ENCODE measurements around the gene TCOF1.

The TCOF1 gene

DNA sequence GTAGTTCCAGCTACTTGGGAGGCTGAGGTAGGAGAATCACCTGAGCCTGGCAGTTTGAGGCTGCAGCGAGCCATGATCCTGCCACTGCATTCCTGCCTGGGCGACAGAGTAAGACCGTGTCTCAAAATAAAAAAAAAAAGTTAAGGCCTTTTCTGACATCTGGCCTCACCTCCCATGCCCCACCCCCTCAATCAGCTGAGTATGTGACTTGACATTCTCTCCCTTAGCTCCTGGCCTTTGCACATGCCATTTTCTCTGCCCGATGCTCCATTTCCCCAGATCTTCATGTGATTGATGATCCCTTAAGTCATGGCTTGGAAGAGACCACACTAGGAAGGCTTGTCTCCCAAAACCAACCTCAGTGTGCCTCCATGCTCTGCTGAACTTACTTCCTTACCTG lies 17.7 kb upstream of the TCOF1 start:
- no CpG with 5 or more reads among the region's 4 CpGs for WGBS (ENCODE audit: insufficient coverage, insufficient read length)
- H3K27me3 ChIP-seq (ENCODE audit: control insufficient read depth, insufficient read depth, low read length), result no peaks in the 10 kb centered on the region
- no peak overlapping the region for H3K4me3 ChIP-seq (ENCODE audit: low read length)
- H3K4me1 ChIP-seq (ENCODE audit: control insufficient read depth, insufficient read depth, low read length), result no peaks in the 10 kb centered on the region
- no peaks in the 10 kb centered on the region for H3K9me3 ChIP-seq (ENCODE audit: control insufficient read depth, insufficient read depth, low read length)
- no peaks in the 10 kb centered on the region for H3K36me3 ChIP-seq (ENCODE audit: control insufficient read depth, insufficient read depth, low read length)
- DNase-seq (ENCODE audit: low read depth, low spot score), result no peak
- no peak overlapping the region for H3K27ac ChIP-seq (ENCODE audit: low read length)

DNA sequence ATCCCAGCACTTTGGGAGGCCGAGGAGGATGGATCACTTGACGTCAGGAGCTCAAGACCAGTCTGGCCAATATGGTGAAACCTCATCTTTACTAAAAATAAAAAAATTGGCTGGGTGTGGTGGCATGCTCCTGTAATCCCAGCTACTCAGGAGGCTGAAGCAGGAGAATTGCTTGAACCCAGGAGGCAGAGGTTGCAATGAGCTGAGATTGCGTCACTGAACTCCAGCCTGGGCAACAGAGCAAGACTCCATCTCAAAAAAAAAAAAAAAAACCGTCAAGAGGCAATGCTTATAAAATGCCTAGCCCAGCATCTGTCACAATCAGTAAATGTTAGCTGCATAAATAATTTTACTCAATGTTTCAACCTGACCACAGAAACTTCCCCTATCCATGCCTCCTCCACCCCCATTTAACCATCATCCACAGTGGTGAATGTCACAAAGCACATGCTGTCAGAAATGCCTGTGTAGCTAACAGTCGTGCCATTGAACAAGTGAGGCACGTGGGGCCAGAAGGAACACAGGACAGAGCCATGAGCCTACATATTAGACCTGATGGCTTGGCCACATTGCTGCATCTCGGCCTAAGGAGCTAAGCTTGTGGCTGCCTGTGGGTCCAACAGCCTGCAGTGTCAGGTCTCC lies 16.8 kb upstream of the TCOF1 start:
- Histone ChIP-seq H3K9me3 (ENCODE audit: control insufficient read depth, insufficient read depth, low read length) (no peaks in the 10 kb centered on the region), H3K27ac (ENCODE audit: low read length) (no peak overlapping the region), H3K4me1 (ENCODE audit: control insufficient read depth, insufficient read depth, low read length) (no peaks in the 10 kb centered on the region), H3K36me3 (ENCODE audit: control insufficient read depth, insufficient read depth, low read length) (no peaks in the 10 kb centered on the region), H3K4me3 (ENCODE audit: low read length) (no peak overlapping the region), H3K27me3 (ENCODE audit: control insufficient read depth, insufficient read depth, low read length) (no peaks in the 10 kb centered on the region)
- no CpG with 5 or more reads among the region's 7 CpGs for WGBS (ENCODE audit: insufficient coverage, insufficient read length)
- no peak for DNase-seq (ENCODE audit: low read depth, low spot score)

DNA sequence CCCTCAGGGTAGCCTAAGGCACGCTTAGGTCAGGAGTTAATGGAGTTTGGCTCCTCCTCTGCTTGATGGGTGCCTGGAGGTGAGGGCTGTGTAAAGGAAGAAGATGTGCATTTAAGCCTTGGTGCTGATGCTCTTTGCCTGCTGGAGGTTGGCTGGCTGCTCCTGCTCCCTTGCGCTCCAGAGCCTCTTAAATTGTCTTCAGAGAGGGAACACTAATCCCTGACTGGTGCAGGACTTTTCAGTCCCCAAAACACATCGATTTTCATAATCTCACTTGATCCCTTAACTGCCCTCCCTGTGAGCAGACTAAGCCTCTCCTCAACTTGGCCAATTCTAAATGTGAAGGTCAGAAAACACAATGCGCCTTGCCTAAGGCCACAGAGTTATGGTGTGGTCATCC lies 16.2 kb upstream of the TCOF1 start:
- Histone ChIP-seq H3K27me3 (ENCODE audit: control insufficient read depth, insufficient read depth, low read length) (no peaks in the 10 kb centered on the region), H3K27ac (ENCODE audit: low read length) (no peak overlapping the region), H3K36me3 (ENCODE audit: control insufficient read depth, insufficient read depth, low read length) (no peaks in the 10 kb centered on the region), H3K4me3 (ENCODE audit: low read length) (no peak overlapping the region), H3K9me3 (ENCODE audit: control insufficient read depth, insufficient read depth, low read length) (no peaks in the 10 kb centered on the region), H3K4me1 (ENCODE audit: control insufficient read depth, insufficient read depth, low read length) (no peaks in the 10 kb centered on the region)
- no peak for DNase-seq (ENCODE audit: low read depth, low spot score)
- WGBS (ENCODE audit: insufficient coverage, insufficient read length), result no CpG with 5 or more reads among the region's 4 CpGs

DNA sequence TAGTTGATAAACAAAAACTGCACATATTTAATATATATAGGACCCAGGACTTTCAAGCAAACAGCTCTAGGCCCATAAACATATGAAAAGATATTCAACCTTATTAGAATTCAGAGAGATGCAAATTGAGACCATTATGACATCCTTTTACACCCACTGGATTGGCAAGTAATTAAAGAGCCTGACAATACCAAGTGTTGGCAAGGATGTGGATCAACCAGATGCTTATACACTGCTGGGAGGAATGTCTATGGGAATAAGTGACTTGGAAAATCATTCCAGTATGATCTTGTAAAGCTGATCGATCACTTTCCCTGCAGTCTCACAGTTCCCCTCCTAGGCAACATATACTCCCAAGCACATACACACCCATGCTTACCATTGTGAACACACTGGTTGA lies 15.5 kb upstream of the TCOF1 start:
- Histone ChIP-seq H3K27me3 (ENCODE audit: control insufficient read depth, insufficient read depth, low read length) (no peaks in the 10 kb centered on the region), H3K9me3 (ENCODE audit: control insufficient read depth, insufficient read depth, low read length) (no peaks in the 10 kb centered on the region), H3K4me3 (ENCODE audit: low read length) (no peak overlapping the region), H3K36me3 (ENCODE audit: control insufficient read depth, insufficient read depth, low read length) (no peaks in the 10 kb centered on the region), H3K4me1 (ENCODE audit: control insufficient read depth, insufficient read depth, low read length) (no peaks in the 10 kb centered on the region), H3K27ac (ENCODE audit: low read length) (no peak overlapping the region)
- WGBS (ENCODE audit: insufficient coverage, insufficient read length), result no CpG with 5 or more reads among the region's 1 CpG
- no peak for DNase-seq (ENCODE audit: low read depth, low spot score)

DNA sequence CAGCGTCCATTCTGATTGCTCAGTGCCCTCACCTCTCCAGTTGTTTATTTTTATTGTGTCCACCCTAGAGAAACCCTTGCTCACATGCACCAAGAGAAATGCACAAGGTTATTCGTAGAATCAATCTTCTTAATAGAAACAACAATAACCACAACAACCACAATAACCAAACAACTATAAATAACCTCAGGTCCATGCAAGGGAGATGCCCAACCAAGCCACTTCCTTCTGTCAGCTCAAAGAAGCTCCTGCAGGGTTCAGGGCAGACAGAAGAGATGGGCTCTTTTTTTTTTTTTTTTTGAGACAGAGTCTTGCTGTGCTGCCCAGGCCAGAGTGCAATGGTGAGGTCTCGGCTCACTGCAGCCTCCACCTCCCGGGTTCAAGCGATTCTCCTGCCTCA lies 14.9 kb upstream of the TCOF1 start:
- Histone ChIP-seq H3K27me3 (ENCODE audit: control insufficient read depth, insufficient read depth, low read length) (no peaks in the 10 kb centered on the region), H3K36me3 (ENCODE audit: control insufficient read depth, insufficient read depth, low read length) (no peaks in the 10 kb centered on the region), H3K27ac (ENCODE audit: low read length) (no peak overlapping the region), H3K4me3 (ENCODE audit: low read length) (no peak overlapping the region), H3K4me1 (ENCODE audit: control insufficient read depth, insufficient read depth, low read length) (no peaks in the 10 kb centered on the region), H3K9me3 (ENCODE audit: control insufficient read depth, insufficient read depth, low read length) (no peaks in the 10 kb centered on the region)
- DNase-seq (ENCODE audit: low read depth, low spot score), result no peak
- no CpG with 5 or more reads among the region's 5 CpGs for whole genome bisulfite sequencing (ENCODE audit: insufficient coverage, insufficient read length)

DNA sequence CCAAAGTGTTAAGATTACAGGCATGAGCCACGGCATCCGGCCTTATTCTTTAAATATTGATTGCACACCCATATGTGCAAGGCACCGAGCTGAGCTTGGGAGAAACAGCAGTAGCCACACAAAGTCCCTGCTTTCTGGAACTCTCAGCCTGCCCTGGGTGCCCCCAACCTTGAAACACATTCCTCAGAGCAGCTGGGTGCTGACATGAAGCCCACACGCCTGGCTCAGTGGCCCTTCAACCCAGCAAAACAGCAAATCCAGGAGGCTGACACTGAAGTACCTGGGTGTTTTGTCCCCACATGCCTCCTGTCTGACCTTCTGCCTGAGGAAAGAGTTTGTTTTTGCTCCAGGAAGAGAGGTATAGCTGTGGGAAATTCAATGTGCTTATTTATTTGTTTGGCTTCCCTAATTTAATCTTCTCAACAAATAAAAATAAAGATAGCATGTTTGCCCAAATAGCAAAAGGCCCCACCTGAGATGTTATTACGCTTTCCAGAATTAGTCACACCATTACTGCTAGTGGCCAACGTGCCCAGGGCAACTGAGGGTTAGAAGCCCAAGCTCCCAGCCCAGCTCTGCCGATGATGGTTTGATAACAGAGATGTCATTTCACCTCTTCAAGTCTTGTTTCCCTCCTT lies 13.4 kb upstream of the TCOF1 start:
- no CpG with 5 or more reads among the region's 7 CpGs for WGBS (ENCODE audit: insufficient coverage, insufficient read length)
- no peak for DNase-seq (ENCODE audit: low read depth, low spot score)
- Histone ChIP-seq H3K9me3 (ENCODE audit: control insufficient read depth, insufficient read depth, low read length) (no peaks in the 10 kb centered on the region), H3K4me1 (ENCODE audit: control insufficient read depth, insufficient read depth, low read length) (no peaks in the 10 kb centered on the region), H3K27me3 (ENCODE audit: control insufficient read depth, insufficient read depth, low read length) (no peaks in the 10 kb centered on the region), H3K4me3 (ENCODE audit: low read length) (no peak overlapping the region), H3K27ac (ENCODE audit: low read length) (no peak overlapping the region), H3K36me3 (ENCODE audit: control insufficient read depth, insufficient read depth, low read length) (no peaks in the 10 kb centered on the region)

DNA sequence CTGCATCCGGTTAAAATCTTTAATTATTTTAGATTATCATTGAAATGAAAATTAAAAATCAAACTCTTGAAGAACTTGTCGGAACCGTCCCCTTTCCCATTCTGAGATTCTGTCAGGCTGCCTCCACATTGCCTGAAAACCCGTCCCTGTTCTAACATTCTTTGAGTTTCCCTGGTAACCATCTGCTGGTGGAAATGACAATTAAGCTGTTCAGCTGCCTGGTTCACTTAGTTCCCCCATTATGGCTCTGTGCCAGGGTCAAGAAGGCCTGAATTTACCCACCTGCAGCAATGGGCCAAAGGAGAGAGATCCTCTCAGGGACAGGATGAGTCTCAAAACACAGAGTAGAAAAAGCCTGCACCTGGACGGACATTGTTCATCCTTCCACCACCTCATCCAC lies 11.8 kb upstream of the TCOF1 start:
- no peak overlapping the region for H3K27ac ChIP-seq (ENCODE audit: low read length)
- H3K36me3 ChIP-seq (ENCODE audit: control insufficient read depth, insufficient read depth, low read length), result no peaks in the 10 kb centered on the region
- no peaks in the 10 kb centered on the region for H3K27me3 ChIP-seq (ENCODE audit: control insufficient read depth, insufficient read depth, low read length)
- whole genome bisulfite sequencing (ENCODE audit: insufficient coverage, insufficient read length), result no CpG with 5 or more reads among the region's 5 CpGs
- peaks cover 1% of the 10 kb centered on the region; the same call in 1 of the 2 replicates for H3K4me1 ChIP-seq (ENCODE audit: control insufficient read depth, insufficient read depth, low read length)
- H3K4me3 ChIP-seq (ENCODE audit: low read length), result no peak overlapping the region
- no peak for DNase-seq (ENCODE audit: low read depth, low spot score)
- no peaks in the 10 kb centered on the region for H3K9me3 ChIP-seq (ENCODE audit: control insufficient read depth, insufficient read depth, low read length)

DNA sequence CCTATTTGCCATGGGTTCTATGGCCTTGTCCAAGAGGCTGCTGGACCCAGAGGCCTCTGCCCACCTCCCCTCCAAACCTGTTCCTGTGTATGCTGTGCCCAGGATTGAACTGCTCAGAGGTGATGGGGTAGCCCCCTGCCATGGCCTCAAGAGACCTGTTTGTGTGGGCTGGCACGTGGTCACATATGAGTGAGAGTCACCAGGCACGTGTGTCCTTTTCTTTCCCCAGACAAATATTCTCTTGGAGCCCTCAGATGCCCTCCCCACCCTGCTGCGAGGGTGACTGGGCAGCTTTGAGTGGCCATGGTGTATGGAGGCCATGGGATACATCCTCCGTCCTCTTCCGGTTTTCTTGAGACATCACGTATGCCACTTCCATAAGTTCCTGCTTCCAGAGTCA lies 10.9 kb upstream of the TCOF1 start:
- Histone ChIP-seq H3K9me3 (ENCODE audit: control insufficient read depth, insufficient read depth, low read length) (no peaks in the 10 kb centered on the region), H3K4me1 (ENCODE audit: control insufficient read depth, insufficient read depth, low read length) (peaks cover 1% of the 10 kb centered on the region; the same call in 1 of the 2 replicates), H3K36me3 (ENCODE audit: control insufficient read depth, insufficient read depth, low read length) (no peaks in the 10 kb centered on the region), H3K27me3 (ENCODE audit: control insufficient read depth, insufficient read depth, low read length) (no peaks in the 10 kb centered on the region), H3K27ac (ENCODE audit: low read length) (no peak overlapping the region), H3K4me3 (ENCODE audit: low read length) (no peak overlapping the region)
- no peak for DNase-seq (ENCODE audit: low read depth, low spot score)
- no CpG with 5 or more reads among the region's 6 CpGs for WGBS (ENCODE audit: insufficient coverage, insufficient read length)

DNA sequence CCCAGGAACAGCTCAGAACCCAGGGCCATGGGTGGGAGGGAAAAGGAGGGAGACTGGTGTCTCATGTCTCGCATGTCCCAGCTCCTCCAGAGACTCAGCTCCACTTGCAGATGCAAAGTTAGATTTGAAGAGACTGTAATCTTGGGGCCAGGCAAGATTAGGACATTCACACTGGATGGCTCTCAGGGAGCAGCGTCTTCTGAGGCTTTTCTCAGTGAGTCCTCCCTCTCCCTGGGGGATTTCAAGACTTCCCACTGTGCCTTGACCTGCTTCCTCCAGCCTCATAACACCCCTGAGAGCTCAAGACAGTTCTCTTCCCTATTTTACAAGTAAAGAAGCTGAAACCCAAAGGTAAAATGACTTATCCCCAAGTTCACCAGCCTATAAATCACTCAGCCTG lies 10.5 kb upstream of the TCOF1 start:
- no CpG with 5 or more reads among the region's 2 CpGs for WGBS (ENCODE audit: insufficient coverage, insufficient read length)
- H3K27ac ChIP-seq (ENCODE audit: low read length), result no peak overlapping the region
- H3K9me3 ChIP-seq (ENCODE audit: control insufficient read depth, insufficient read depth, low read length), result no peaks in the 10 kb centered on the region
- no peak for DNase-seq (ENCODE audit: low read depth, low spot score)
- H3K36me3 ChIP-seq (ENCODE audit: control insufficient read depth, insufficient read depth, low read length), result no peaks in the 10 kb centered on the region
- no peak overlapping the region for H3K4me3 ChIP-seq (ENCODE audit: low read length)
- H3K27me3 ChIP-seq (ENCODE audit: control insufficient read depth, insufficient read depth, low read length), result no peaks in the 10 kb centered on the region
- peaks cover 1% of the 10 kb centered on the region; the same call in 1 of the 2 replicates for H3K4me1 ChIP-seq (ENCODE audit: control insufficient read depth, insufficient read depth, low read length)

DNA sequence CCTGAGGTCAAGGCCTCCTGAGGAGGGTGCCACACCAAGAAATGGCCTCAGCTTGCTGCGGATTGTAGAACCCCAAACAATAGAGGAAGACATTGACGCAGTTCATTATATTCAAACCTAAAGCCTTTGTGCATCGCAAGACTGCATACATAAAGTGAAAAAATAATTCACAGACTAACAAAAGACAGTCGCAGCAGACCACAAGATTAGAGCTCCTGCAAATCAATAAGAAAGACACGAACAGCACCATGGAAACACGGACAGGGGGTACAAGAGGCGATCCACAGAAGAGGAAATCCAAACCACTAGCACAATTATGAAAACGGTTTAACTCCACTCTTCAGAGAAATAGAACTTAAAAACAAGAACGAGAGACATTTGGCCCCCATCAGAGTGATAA lies 10.0 kb upstream of the TCOF1 start:
- Histone ChIP-seq H3K27me3 (ENCODE audit: control insufficient read depth, insufficient read depth, low read length) (no peaks in the 10 kb centered on the region), H3K36me3 (ENCODE audit: control insufficient read depth, insufficient read depth, low read length) (no peaks in the 10 kb centered on the region), H3K27ac (ENCODE audit: low read length) (no peak overlapping the region), H3K9me3 (ENCODE audit: control insufficient read depth, insufficient read depth, low read length) (no peaks in the 10 kb centered on the region), H3K4me3 (ENCODE audit: low read length) (no peak overlapping the region), H3K4me1 (ENCODE audit: control insufficient read depth, insufficient read depth, low read length) (peaks cover 1% of the 10 kb centered on the region; the same call in 1 of the 2 replicates)
- no CpG with 5 or more reads among the region's 9 CpGs for WGBS (ENCODE audit: insufficient coverage, insufficient read length)
- DNase-seq (ENCODE audit: low read depth, low spot score), result no peak
